ENCODE measurements around the gene LIME1. TPM values are rescaled to one million over a fixed set of nuclear protein-coding genes. Genes with fewer than 3 reads are reported as not detected.

The LIME1 gene
- polyA plus RNA-seq, 4 donors, result 4.6 to 13.6 (median 7.3) TPM

GRCh38 chr20:63696628-63697356 is 39.7 kb upstream of the LIME1 start, which contains the start of gene TNFRSF6B:
Gene TNFRSF6B, plus strand, starts transcription at chr20:63696652. Its CDS starts 116 bp downstream, at chr20:63696768.
- no peak for DNase-seq (ENCODE audit: low read depth in 4 of 4, low spot score in 3 of 4)

- DNase-seq (ENCODE audit: low read depth in 4 of 4, low spot score in 3 of 4), result no peak
These were observed 39.1 kb upstream of the LIME1 start for GRCh38 chr20:63697357-63697867.

GRCh38 chr20:63697868-63698545 is 38.5 kb upstream of the LIME1 start:
- DNase-seq (ENCODE audit: low read depth in 4 of 4, low spot score in 3 of 4), result no peak

- DNase-seq (ENCODE audit: low read depth in 4 of 4, low spot score in 3 of 4), result no peak
These were observed 37.6 kb upstream of the LIME1 start for GRCh38 chr20:63698739-63699465.

- DNase-seq (ENCODE audit: low read depth in 4 of 4, low spot score in 3 of 4), result no peak
These were observed 36.8 kb upstream of the LIME1 start for GRCh38 chr20:63699466-63700198.

GRCh38 chr20:63700199-63701050 is 36.0 kb upstream of the LIME1 start:
- no peak for DNase-seq (ENCODE audit: low read depth in 4 of 4, low spot score in 3 of 4)

GRCh38 chr20:63701051-63701328 is 35.5 kb upstream of the LIME1 start:
- DNase-seq (ENCODE audit: low read depth in 4 of 4, low spot score in 3 of 4), result no peak

GRCh38 chr20:63701329-63702035 is 35.0 kb upstream of the LIME1 start:
- no peak for DNase-seq (ENCODE audit: low read depth in 4 of 4, low spot score in 3 of 4)

- no peak for DNase-seq (ENCODE audit: low read depth in 4 of 4, low spot score in 3 of 4)
These were observed 34.3 kb upstream of the LIME1 start for GRCh38 chr20:63702036-63702665.

GRCh38 chr20:63702751-63703470 is 33.6 kb upstream of the LIME1 start:
- no peak for DNase-seq (ENCODE audit: low read depth in 4 of 4, low spot score in 3 of 4)

GRCh38 chr20:63703471-63703975 is 32.9 kb upstream of the LIME1 start:
- DNase-seq (ENCODE audit: low read depth in 4 of 4, low spot score in 3 of 4), result no peak

GRCh38 chr20:63703976-63704748 is 32.3 kb upstream of the LIME1 start:
- no peak for DNase-seq (ENCODE audit: low read depth in 4 of 4, low spot score in 3 of 4)

- no peak for DNase-seq (ENCODE audit: low read depth in 4 of 4, low spot score in 3 of 4)
These were observed 31.7 kb upstream of the LIME1 start for GRCh38 chr20:63704749-63705117.

GRCh38 chr20:63705232-63706026 is 31.0 kb upstream of the LIME1 start:
- no peak for DNase-seq (ENCODE audit: low read depth in 4 of 4, low spot score in 3 of 4)

GRCh38 chr20:63706027-63706695 is 30.3 kb upstream of the LIME1 start:
- no peak for DNase-seq (ENCODE audit: low read depth in 4 of 4, low spot score in 3 of 4)

Data from right renal pelvis (tissue), 4 donors.